MM.1S (cell line): ENCODE data around the gene ADRA2B.

Experiments
- DNase-seq: peaks from one replicate; pipeline ENCODE4 v3.0.0-alpha.2; 2015
- H2AFZ ChIP-seq: fragments of 300-600 bp; sonication (generic); 2 replicates; pipeline ENCODE4 v1.6.0; 2016; ENCODE audit warnings: antibody characterized with exemption, low read length
- H3F3A ChIP-seq: fragments of 300-600 bp; sonication (generic); 2 replicates; pipeline ENCODE4 v1.6.1; 2016; ENCODE audit warnings: mild to moderate bottlenecking, antibody characterized with exemption, low read length, moderate library complexity, mixed read lengths; ENCODE audit not compliant: insufficient read depth
- H3K27ac ChIP-seq: fragments of 300-600 bp; sonication (generic); 2 replicates; pipeline ENCODE4 v1.5.1; 2016; ENCODE audit warnings: mild to moderate bottlenecking, low read length
- H3K27me3 ChIP-seq: fragments of 300-600 bp; sonication (generic); replicated peaks from 2 replicates; pipeline ENCODE4 v1.6.0; 2016; ENCODE audit warnings: low read length; ENCODE audit not compliant: insufficient read depth
- H3K36me3 ChIP-seq: fragments of 300-600 bp; sonication (generic); replicated peaks from 2 replicates; pipeline ENCODE4 v1.6.1; 2016; ENCODE audit warnings: mild to moderate bottlenecking, low read length, mixed read lengths; ENCODE audit not compliant: insufficient read depth
- H3K4me1 ChIP-seq: fragments of 300-600 bp; sonication (generic); 2 replicates; pipeline ENCODE4 v1.6.1; 2016; ENCODE audit warnings: low read length, mixed read lengths
- H3K4me2 ChIP-seq: fragments of 300-600 bp; sonication (generic); 2 replicates; pipeline ENCODE4 v1.6.0; 2016; ENCODE audit warnings: low read depth, low read length
- H3K4me3 ChIP-seq: fragments of 300-600 bp; sonication (generic); 2 replicates; pipeline ENCODE4 v1.5.1; 2016; ENCODE audit warnings: low read length, mixed read lengths
- H3K79me2 ChIP-seq: fragments of 300-600 bp; sonication (generic); 2 replicates; pipeline ENCODE4 v1.6.1; 2016; ENCODE audit warnings: mixed run types, low read length, mixed read lengths
- H3K9ac ChIP-seq: fragments of 300-600 bp; sonication (generic); 2 replicates; pipeline ENCODE4 v1.6.1; 2016; ENCODE audit warnings: low read length, mixed read lengths
- H3K9me2 ChIP-seq: fragments of 300-600 bp; sonication (generic); replicated peaks from 2 replicates; pipeline ENCODE4 v1.6.1; 2016; ENCODE audit warnings: mild to moderate bottlenecking, low read length, mixed read lengths; ENCODE audit not compliant: insufficient read depth
- H3K9me3 ChIP-seq: fragments of 300-600 bp; sonication (generic); replicated peaks from 2 replicates; pipeline ENCODE4 v1.6.1; 2016; ENCODE audit warnings: mild to moderate bottlenecking, low read length, mixed read lengths; ENCODE audit not compliant: insufficient read depth
- H4K20me1 ChIP-seq: fragments of 300-600 bp; sonication (generic); 2 replicates; pipeline ENCODE4 v1.6.1; 2016; ENCODE audit warnings: mild to moderate bottlenecking, low read length, moderate library complexity, mixed read lengths; ENCODE audit not compliant: insufficient read depth
- EZH2 ChIP-seq: fragments of 300-600 bp; sonication (generic); optimal IDR thresholded peaks from 2 replicates; pipeline ENCODE3; 2017; ENCODE audit warnings: low read depth, mild to moderate bottlenecking, antibody characterized with exemption, low read length, mixed read lengths
- EZH2phosphoT487 ChIP-seq: fragments of 300-600 bp; sonication (generic); IDR thresholded peaks from 2 replicates; pipeline ENCODE4 v1.6.1; 2018; ENCODE audit warnings: antibody characterized with exemption, low read length
- TF ChIP-seq, protein P1 (sequence below): fragments of 300-600 bp; sonication (generic); IDR thresholded peaks from 2 replicates; pipeline ENCODE4 v1.5.1; 2016; ENCODE audit warnings: antibody characterized with exemption, low read length, mixed read lengths

The ADRA2B gene

DNA sequence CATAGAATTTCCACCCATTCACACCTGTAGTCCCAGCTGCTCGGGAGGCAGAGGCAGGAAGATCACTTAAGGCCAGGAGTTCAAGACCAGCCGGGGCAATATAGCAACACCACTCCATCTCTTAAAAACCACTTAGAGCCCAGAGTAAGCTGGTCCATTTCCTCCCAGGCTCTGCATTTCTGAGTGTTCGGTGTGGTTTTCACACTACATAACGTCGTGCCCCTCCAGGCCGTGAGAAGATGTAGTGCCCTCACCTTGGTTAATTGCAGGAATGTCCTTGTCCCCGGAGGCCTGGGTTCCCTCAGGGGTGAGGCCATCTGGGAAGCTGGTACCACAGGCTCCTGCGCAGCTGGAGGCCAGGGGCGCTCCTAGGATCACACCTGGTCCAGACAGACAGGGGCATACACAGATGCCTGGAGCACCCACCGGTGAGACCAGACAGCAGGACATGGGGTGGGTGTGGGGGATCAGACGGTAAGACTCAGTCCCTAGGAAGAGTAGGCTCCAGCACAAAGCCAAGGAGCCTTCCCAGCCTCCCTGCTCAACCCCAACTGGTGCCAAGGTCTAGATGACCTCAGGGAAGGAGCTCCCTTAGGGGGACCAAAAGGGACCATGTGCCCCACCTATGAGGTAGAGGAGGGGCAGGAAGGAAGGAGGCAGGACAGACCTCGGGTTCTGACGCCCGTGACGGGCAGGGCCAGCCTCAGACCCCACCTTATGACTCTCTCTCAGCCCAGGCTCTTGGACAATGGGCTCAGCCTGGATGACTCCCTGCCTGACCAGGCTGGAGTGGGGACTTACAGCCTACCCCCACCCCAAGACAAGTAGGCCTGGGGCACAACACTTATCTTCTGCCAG, 21.2 kb upstream of the ADRA2B start:
- no peaks in the 10 kb centered on the region for H3F3A ChIP-seq
- H3K4me2 ChIP-seq: no peak overlapping the region

DNA sequence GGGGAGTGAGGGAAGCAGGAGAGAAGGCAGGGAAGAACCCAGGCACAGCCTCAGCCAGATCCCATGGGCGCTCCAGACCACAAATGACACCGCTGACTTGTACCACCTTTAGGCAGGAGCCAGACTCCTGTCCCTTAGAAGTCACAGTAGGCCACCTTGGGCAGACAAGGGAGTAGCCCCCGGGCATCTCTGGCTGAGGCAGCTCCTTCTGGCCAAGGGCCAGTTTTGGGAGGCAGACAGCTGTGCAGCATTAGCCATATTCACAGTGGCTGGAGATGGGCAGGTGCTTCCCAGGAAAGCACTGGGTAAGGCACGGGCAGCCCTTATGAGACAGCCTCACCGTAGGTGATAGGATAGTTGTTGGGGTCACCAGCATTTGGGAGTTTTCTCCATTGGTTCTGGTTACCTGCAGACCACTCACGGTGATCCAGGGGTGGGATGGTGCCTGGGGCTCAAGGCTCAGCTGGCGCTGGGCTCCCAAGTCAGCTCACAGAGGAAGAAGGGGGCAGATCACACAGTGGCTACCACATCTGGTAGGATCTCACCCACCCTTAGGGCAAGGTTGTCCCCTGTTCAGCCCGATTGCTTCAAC, 19.9 kb upstream of the ADRA2B start:
- no peak overlapping the region for H3K4me2 ChIP-seq

More for the DNA sequence above, 21.2 kb upstream of the ADRA2B start:
- H3K4me1 ChIP-seq: peaks cover 5% of the 10 kb centered on the region; the same call in 1 of the 2 replicates
- no peaks in the 10 kb centered on the region for H3K9me2 ChIP-seq
- H3K27me3 ChIP-seq: peaks cover 23% of the 10 kb centered on the region; the same call in 1 of the 2 replicates
- no peak overlapping the region for H3K27ac ChIP-seq
- no peak overlapping the region for H2AFZ ChIP-seq
- H3K36me3 ChIP-seq: no peaks in the 10 kb centered on the region
- DNase-seq: no peak
- H4K20me1 ChIP-seq: no peaks in the 10 kb centered on the region
- no peaks in the 10 kb centered on the region for H3K79me2 ChIP-seq
- no peak overlapping the region for H3K9ac ChIP-seq
- TF ChIP-seq EZH2phosphoT487: no peak
- TF ChIP-seq, protein P1, sequence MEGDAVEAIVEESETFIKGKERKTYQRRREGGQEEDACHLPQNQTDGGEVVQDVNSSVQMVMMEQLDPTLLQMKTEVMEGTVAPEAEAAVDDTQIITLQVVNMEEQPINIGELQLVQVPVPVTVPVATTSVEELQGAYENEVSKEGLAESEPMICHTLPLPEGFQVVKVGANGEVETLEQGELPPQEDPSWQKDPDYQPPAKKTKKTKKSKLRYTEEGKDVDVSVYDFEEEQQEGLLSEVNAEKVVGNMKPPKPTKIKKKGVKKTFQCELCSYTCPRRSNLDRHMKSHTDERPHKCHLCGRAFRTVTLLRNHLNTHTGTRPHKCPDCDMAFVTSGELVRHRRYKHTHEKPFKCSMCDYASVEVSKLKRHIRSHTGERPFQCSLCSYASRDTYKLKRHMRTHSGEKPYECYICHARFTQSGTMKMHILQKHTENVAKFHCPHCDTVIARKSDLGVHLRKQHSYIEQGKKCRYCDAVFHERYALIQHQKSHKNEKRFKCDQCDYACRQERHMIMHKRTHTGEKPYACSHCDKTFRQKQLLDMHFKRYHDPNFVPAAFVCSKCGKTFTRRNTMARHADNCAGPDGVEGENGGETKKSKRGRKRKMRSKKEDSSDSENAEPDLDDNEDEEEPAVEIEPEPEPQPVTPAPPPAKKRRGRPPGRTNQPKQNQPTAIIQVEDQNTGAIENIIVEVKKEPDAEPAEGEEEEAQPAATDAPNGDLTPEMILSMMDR: no peak
- no peak for TF ChIP-seq EZH2
- no peak overlapping the region for H3K4me3 ChIP-seq
- no peaks in the 10 kb centered on the region for H3K9me3 ChIP-seq

DNA sequence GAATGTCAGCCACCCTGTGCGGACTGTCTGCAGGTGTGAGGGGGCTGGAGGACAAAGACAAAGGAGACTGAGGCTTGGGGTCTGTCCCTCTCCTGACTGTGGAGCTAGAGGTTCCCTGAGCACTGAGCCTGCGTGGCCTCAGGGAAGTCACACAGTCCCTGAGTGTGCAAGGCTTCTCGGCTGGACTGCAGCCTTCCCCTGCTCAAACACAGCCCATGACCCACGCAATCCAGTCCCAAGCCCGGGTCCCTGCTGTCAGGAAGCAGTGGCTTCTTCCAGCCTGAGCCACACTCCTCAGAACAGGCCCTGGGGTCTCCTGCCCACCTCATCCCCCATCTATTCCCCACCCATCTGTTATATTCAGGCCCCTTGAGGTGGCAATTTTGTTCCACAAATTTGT, 19.2 kb upstream of the ADRA2B start:
- H3K9me3 ChIP-seq: no peaks in the 10 kb centered on the region
- no peak overlapping the region for H3K27ac ChIP-seq
- peaks cover 23% of the 10 kb centered on the region; the same call in 1 of the 2 replicates for H3K27me3 ChIP-seq
- peaks cover 13% of the 10 kb centered on the region for H3F3A ChIP-seq
- H3K9me2 ChIP-seq: no peaks in the 10 kb centered on the region
- TF ChIP-seq, protein P1: no peak
- TF ChIP-seq EZH2phosphoT487 (no peak), EZH2 (no peak)
- H3K4me3 ChIP-seq: no peak overlapping the region
- H3K36me3 ChIP-seq: no peaks in the 10 kb centered on the region
- H3K9ac ChIP-seq: no peak overlapping the region
- peaks cover 20% of the 10 kb centered on the region for H3K4me1 ChIP-seq
- DNase-seq: no peak
- H3K79me2 ChIP-seq: no peaks in the 10 kb centered on the region
- no peaks in the 10 kb centered on the region for H4K20me1 ChIP-seq
- H2AFZ ChIP-seq: no peak overlapping the region
- no peak overlapping the region for H3K4me2 ChIP-seq

More for the DNA sequence above, 19.9 kb upstream of the ADRA2B start:
- TF ChIP-seq, protein P1: no peak
- TF ChIP-seq EZH2phosphoT487: no peak
- no peak for TF ChIP-seq EZH2
- H3K9me3 ChIP-seq: no peaks in the 10 kb centered on the region
- H3K4me3 ChIP-seq: no peak overlapping the region
- no peak overlapping the region for H2AFZ ChIP-seq
- peaks cover 15% of the 10 kb centered on the region for H3K4me1 ChIP-seq
- H3K79me2 ChIP-seq: no peaks in the 10 kb centered on the region
- H3K9ac ChIP-seq: no peak overlapping the region
- peaks cover 7% of the 10 kb centered on the region for H3F3A ChIP-seq
- H3K36me3 ChIP-seq: no peaks in the 10 kb centered on the region
- peaks cover 23% of the 10 kb centered on the region; the same call in 1 of the 2 replicates for H3K27me3 ChIP-seq
- no peak overlapping the region for H3K27ac ChIP-seq
- no peaks in the 10 kb centered on the region for H4K20me1 ChIP-seq
- DNase-seq: no peak
- no peaks in the 10 kb centered on the region for H3K9me2 ChIP-seq
